ENCODE results near the gene MACF1. TPM values are rescaled to one million over a fixed set of nuclear protein-coding genes. Genes with fewer than 3 reads are reported as not detected.

MACF1 gene
- total RNA-seq, 4 donors from 2014 or later, result 421 to 942 (median 545) TPM

- H3K9me3 ChIP-seq, result no peaks in the 10 kb centered on the region
- no peak overlapping the region for H3K4me3 ChIP-seq
- TF ChIP-seq EP300 (IDR thresholded peaks at IDR 0.05) (no peak), POLR2AphosphoS5 (IDR thresholded peaks at IDR 0.05) (peak; percentile 21 to 80 (median 65)), POLR2A (IDR thresholded peaks at IDR 0.05) (no peak)
- TF ChIP-seq, protein P1, sequence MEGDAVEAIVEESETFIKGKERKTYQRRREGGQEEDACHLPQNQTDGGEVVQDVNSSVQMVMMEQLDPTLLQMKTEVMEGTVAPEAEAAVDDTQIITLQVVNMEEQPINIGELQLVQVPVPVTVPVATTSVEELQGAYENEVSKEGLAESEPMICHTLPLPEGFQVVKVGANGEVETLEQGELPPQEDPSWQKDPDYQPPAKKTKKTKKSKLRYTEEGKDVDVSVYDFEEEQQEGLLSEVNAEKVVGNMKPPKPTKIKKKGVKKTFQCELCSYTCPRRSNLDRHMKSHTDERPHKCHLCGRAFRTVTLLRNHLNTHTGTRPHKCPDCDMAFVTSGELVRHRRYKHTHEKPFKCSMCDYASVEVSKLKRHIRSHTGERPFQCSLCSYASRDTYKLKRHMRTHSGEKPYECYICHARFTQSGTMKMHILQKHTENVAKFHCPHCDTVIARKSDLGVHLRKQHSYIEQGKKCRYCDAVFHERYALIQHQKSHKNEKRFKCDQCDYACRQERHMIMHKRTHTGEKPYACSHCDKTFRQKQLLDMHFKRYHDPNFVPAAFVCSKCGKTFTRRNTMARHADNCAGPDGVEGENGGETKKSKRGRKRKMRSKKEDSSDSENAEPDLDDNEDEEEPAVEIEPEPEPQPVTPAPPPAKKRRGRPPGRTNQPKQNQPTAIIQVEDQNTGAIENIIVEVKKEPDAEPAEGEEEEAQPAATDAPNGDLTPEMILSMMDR (IDR thresholded peaks at IDR 0.05), result peak; percentile 55 to 57
- 53% methylated on average over 4 of the region's 4 CpGs for WGBS
- no peaks in the 10 kb centered on the region for H3K27me3 ChIP-seq
- H3K36me3 ChIP-seq, result no peaks in the 10 kb centered on the region
- peaks cover 45% of the 10 kb centered on the region for H3K4me1 ChIP-seq
- peak overlapping the region; percentile 85 for H3K27ac ChIP-seq
- DNase-seq (ENCODE audit: low spot score in 2 of 2), result peak in 1 of 2 donors; percentile 73
Observed at GRCh38 chr1:39183503-39184353, 20.8 kb upstream of the MACF1 start.

- no peaks in the 10 kb centered on the region for H3K36me3 ChIP-seq
- H3K4me1 ChIP-seq, result peaks cover 49% of the 10 kb centered on the region
- TF ChIP-seq, protein P1 (IDR thresholded peaks at IDR 0.05), result no peak
- TF ChIP-seq POLR2AphosphoS5 (IDR thresholded peaks at IDR 0.05), result no peak
- TF ChIP-seq EP300 (IDR thresholded peaks at IDR 0.05), result no peak
- no peak for TF ChIP-seq POLR2A (IDR thresholded peaks at IDR 0.05)
Observed at GRCh38 chr1:39184354-39184818, 20.1 kb upstream of the MACF1 start.

DNA sequence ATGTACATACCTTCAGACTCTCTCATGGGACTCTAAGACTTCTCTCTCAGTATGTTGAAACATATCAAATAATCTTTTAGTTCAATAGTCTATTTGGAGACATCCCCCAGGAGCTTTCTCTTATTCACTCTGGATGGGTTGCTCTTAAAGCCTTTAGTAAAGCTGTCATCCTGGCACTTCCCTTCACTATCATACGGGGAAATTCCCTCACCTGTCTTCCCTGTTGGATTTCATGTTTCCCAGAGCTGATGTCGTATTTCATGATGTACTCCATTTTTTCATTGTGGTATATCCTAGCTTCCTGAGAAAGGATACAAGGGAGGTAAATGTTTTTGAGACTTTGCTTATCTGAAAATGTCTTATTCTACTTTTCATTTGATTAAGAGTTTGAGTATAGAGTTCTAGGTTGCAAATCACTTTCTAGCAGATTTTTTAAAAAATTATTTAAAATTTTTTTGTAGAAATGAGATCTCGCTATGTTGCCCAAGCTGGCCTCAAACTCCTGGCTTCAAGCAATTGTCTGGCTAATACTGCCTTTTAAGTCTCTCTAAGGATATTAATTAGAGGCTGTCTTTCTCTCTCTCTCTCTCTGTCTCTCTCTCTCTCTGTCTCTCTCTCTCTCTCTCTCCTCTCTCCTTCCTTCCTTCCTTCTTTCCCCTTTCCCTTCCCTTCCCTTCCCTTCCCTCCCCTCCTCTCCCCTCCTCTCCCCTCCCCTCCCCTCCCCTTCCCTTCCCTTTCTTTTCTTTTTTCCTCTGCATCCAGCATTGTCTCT is 17.0 kb upstream of the MACF1 start:
- no peak for TF ChIP-seq POLR2AphosphoS5 (IDR thresholded peaks at IDR 0.05)
- no peak for TF ChIP-seq POLR2A (IDR thresholded peaks at IDR 0.05)
- TF ChIP-seq EP300 (IDR thresholded peaks at IDR 0.05), result no peak
- TF ChIP-seq, protein P1 (IDR thresholded peaks at IDR 0.05), result no peak

More at GRCh38 chr1:39184354-39184818, 20.1 kb upstream of the MACF1 start:
- Histone ChIP-seq H3K9me3 (no peaks in the 10 kb centered on the region), H3K4me3 (no peak overlapping the region), H3K27me3 (no peaks in the 10 kb centered on the region), H3K27ac (peak overlapping the region; percentile 85)
- DNase-seq (ENCODE audit: low spot score in 2 of 2), result no peak
- WGBS, result 88% methylated on average over 3 of the region's 3 CpGs

GRCh38 chr1:39189592-39190041 is 14.9 kb upstream of the MACF1 start:
- WGBS, result 12% methylated on average over 1 of the region's 1 CpG
- H3K27me3 ChIP-seq, result no peaks in the 10 kb centered on the region
- H3K4me3 ChIP-seq, result no peak overlapping the region
- H3K4me1 ChIP-seq, result peaks cover 76% of the 10 kb centered on the region
- no peaks in the 10 kb centered on the region for H3K9me3 ChIP-seq
- no peaks in the 10 kb centered on the region for H3K36me3 ChIP-seq
- H3K27ac ChIP-seq, result peak overlapping the region; percentile 34
- TF ChIP-seq, protein P1 (IDR thresholded peaks at IDR 0.05), result no peak
- no peak for TF ChIP-seq POLR2AphosphoS5 (IDR thresholded peaks at IDR 0.05)
- no peak for TF ChIP-seq EP300 (IDR thresholded peaks at IDR 0.05)
- no peak for TF ChIP-seq POLR2A (IDR thresholded peaks at IDR 0.05)
- DNase-seq (ENCODE audit: low spot score in 2 of 2), result no peak

More for the DNA sequence above, 17.0 kb upstream of the MACF1 start:
- Histone ChIP-seq H3K36me3 (no peaks in the 10 kb centered on the region), H3K4me1 (peaks cover 75% of the 10 kb centered on the region), H3K27me3 (no peaks in the 10 kb centered on the region), H3K4me3 (no peak overlapping the region), H3K27ac (no peak overlapping the region), H3K9me3 (no peaks in the 10 kb centered on the region)
- no peak for DNase-seq (ENCODE audit: low spot score in 2 of 2)
- WGBS, result 58% methylated on average over 3 of the region's 3 CpGs
